Endodermal cell (in vitro differentiated cells): ENCODE measurements around the gene AIG1. TPM values are rescaled to one million over a fixed set of nuclear protein-coding genes. Genes with fewer than 3 reads are reported as not detected.
"Not testable (repeated sequence)": the region's sequence is repeated elsewhere in the genome, so short reads cannot be mapped to it uniquely, and the experiment has no call there.

Source experiments
- DNase-seq: peaks from one replicate; pipeline ENCODE4 v3.0.0-alpha.2; 2017
- H3K27ac ChIP-seq: 2 replicates; pipeline ENCODE4 v1.5.1; 2013; ENCODE audit warnings: mild to moderate bottlenecking, low read depth, low read length, moderate library complexity
- H3K27me3 ChIP-seq: 2 replicates; pipeline ENCODE4 v1.6.1; 2013; ENCODE audit warnings: mild to moderate bottlenecking, low read length, moderate library complexity; ENCODE audit not compliant: insufficient read depth, control insufficient read depth, poor library complexity, severe bottlenecking
- H3K36me3 ChIP-seq: 2 replicates; pipeline ENCODE4 v1.7.0; 2013; ENCODE audit warnings: mild to moderate bottlenecking, low read length, moderate library complexity; ENCODE audit not compliant: control insufficient read depth, insufficient read depth
- H3K4me1 ChIP-seq: one replicate; pipeline ENCODE4 v1.7.0; 2013; ENCODE audit warnings: low read length; ENCODE audit not compliant: control insufficient read depth, insufficient read depth
- H3K4me3 ChIP-seq: 2 replicates; pipeline ENCODE4 v1.5.1; 2013; ENCODE audit warnings: mild to moderate bottlenecking, low read length, moderate library complexity
- H3K9ac ChIP-seq: 2 replicates; pipeline ENCODE4 v1.6.1; 2013; ENCODE audit warnings: mild to moderate bottlenecking, low read length, moderate library complexity; ENCODE audit not compliant: poor library complexity, severe bottlenecking; ENCODE audit errors: extremely low read depth
- H3K9me3 ChIP-seq: 2 replicates; pipeline ENCODE4 v1.6.1; 2013; ENCODE audit warnings: mild to moderate bottlenecking, low read length, moderate library complexity; ENCODE audit not compliant: control insufficient read depth
- H3K27ac Mint-ChIP-seq: 2 replicates; pipeline ENCODE4 v1.8.0; 2020; ENCODE audit warnings: mixed read lengths
- H3K27me3 Mint-ChIP-seq: 2 replicates; pipeline ENCODE4 v1.8.0; 2021; ENCODE audit warnings: mild to moderate bottlenecking, mixed read lengths; ENCODE audit not compliant: insufficient read depth
- H3K36me3 Mint-ChIP-seq: 2 replicates; pipeline ENCODE4 v1.8.0; 2020; ENCODE audit warnings: low read depth, mixed read lengths
- H3K4me1 Mint-ChIP-seq: 2 replicates; pipeline ENCODE4 v1.8.0; 2020; ENCODE audit warnings: mixed read lengths
- H3K4me3 Mint-ChIP-seq: 2 replicates; pipeline ENCODE4 v1.8.0; 2020; ENCODE audit warnings: mild to moderate bottlenecking, moderate library complexity, mixed read lengths
- H3K9me3 Mint-ChIP-seq: 2 replicates; pipeline ENCODE4 v1.8.0; 2020; ENCODE audit warnings: mild to moderate bottlenecking, mixed read lengths
- CTCF ChIP-seq: fragments of 200-600 bp; sonication (generic); conservative IDR thresholded peaks from 2 replicates; pipeline ENCODE4 v1.5.0; 2021; ENCODE audit warnings: antibody characterized with exemption, mild to moderate bottlenecking
- WGBS, 2 experiments: methylation state at CpG; one replicate each; pipeline versions ENCODE4 v1.1.5 to v1.1.7; 2013; ENCODE audit warnings: missing lambda C conversion rate in 2 of 2, mixed read lengths in 1 of 2; ENCODE audit not compliant: insufficient coverage in 1 of 2, insufficient read length in 1 of 2; 5-methylcytosine and 5-hydroxymethylcytosine counted together
- total RNA-seq, 2 donors: library from RNA; stranded (reverse); fragmentation: NEBNext Ultra II Directional in 1 of 2; extraction: Animal tissue kit (Norgen Biotek cat#: 25700) in 1 of 2; gene quantifications; 2 replicates in 1 of 2; 3 replicates in 1 of 2; pipeline ENCODE4 v1.2.1, GENCODE V29; 2021

Gene AIG1
- total RNA-seq, 2 donors from 2014 or later = 23.0 to 25.2 TPM

- no peaks in the 10 kb centered on the region for H3K36me3 Mint-ChIP-seq
Observed at GRCh38 chr6:143039548-143039947, 21.1 kb upstream of the AIG1 start.

GRCh38 chr6:143040018-143040417 lies 20.7 kb upstream of the AIG1 start:
- Mint-ChIP-seq H3K9me3 (peaks cover 4% of the 10 kb centered on the region), H3K27me3 (no peaks in the 10 kb centered on the region), H3K27ac (no peak overlapping the region), H3K4me3 (no peak overlapping the region), H3K4me1 (peaks cover 3% of the 10 kb centered on the region), H3K36me3 (no peaks in the 10 kb centered on the region)
- H3K9me3 ChIP-seq = no peaks in the 10 kb centered on the region
- H3K4me3 ChIP-seq = no peak overlapping the region
- WGBS, 2 experiments = 86 to 100% methylated on average over 2 of the region's 2 CpGs
- no peak for TF ChIP-seq CTCF
- H3K36me3 ChIP-seq = no peaks in the 10 kb centered on the region
- no peak overlapping the region for H3K27ac ChIP-seq
- H3K27me3 ChIP-seq = no peaks in the 10 kb centered on the region
- H3K9ac ChIP-seq = no peak overlapping the region
- DNase-seq = no peak
- H3K4me1 ChIP-seq = peaks cover 2% of the 10 kb centered on the region

More at GRCh38 chr6:143039548-143039947, 21.1 kb upstream of the AIG1 start:
- Histone ChIP-seq H3K4me3 (no peak overlapping the region), H3K36me3 (no peaks in the 10 kb centered on the region), H3K9me3 (no peaks in the 10 kb centered on the region), H3K27me3 (no peaks in the 10 kb centered on the region), H3K27ac (no peak overlapping the region), H3K9ac (no peak overlapping the region), H3K4me1 (peaks cover 2% of the 10 kb centered on the region)
- Mint-ChIP-seq H3K4me3 (no peak overlapping the region), H3K9me3 (no peaks in the 10 kb centered on the region), H3K27ac (no peak overlapping the region), H3K4me1 (peaks cover 3% of the 10 kb centered on the region), H3K27me3 (peaks cover under 1% of the 10 kb centered on the region)
- no peak for TF ChIP-seq CTCF
- 91 to 100% methylated on average over 3 to 4 of the region's 4 CpGs for WGBS, 2 experiments
- DNase-seq = no peak

- 98% methylated on average over 4 of the region's 4 CpGs; no CpG with 5 or more reads in 1 of the 2 experiments for WGBS, 2 experiments
Observed at GRCh38 chr6:143044345-143044744, 16.3 kb upstream of the AIG1 start.

GRCh38 chr6:143049611-143050010 lies 11.1 kb upstream of the AIG1 start:
- H3K4me1 Mint-ChIP-seq = peaks cover 7% of the 10 kb centered on the region
- no peak for DNase-seq
- H3K9me3 Mint-ChIP-seq = peaks cover 14% of the 10 kb centered on the region
- no peaks in the 10 kb centered on the region for H3K4me1 ChIP-seq
- H3K27me3 ChIP-seq = no peaks in the 10 kb centered on the region
- no peak for TF ChIP-seq CTCF
- no peak overlapping the region for H3K27ac Mint-ChIP-seq
- no peaks in the 10 kb centered on the region for H3K36me3 Mint-ChIP-seq
- no peak overlapping the region for H3K9ac ChIP-seq
- 86 to 93% methylated on average over 3 to 10 of the region's 10 CpGs for WGBS, 2 experiments
- H3K4me3 Mint-ChIP-seq = no peak overlapping the region
- H3K36me3 ChIP-seq = no peaks in the 10 kb centered on the region
- H3K4me3 ChIP-seq = no peak overlapping the region
- no peaks in the 10 kb centered on the region for H3K27me3 Mint-ChIP-seq
- no peaks in the 10 kb centered on the region for H3K9me3 ChIP-seq
- H3K27ac ChIP-seq = no peak overlapping the region

More at GRCh38 chr6:143044345-143044744, 16.3 kb upstream of the AIG1 start:
- H3K4me1 ChIP-seq, H3K27me3 ChIP-seq, H3K27ac Mint-ChIP-seq, H3K27me3 Mint-ChIP-seq, H3K4me3 Mint-ChIP-seq, H3K27ac ChIP-seq, H3K36me3 ChIP-seq, H3K9ac ChIP-seq, DNase-seq, H3K36me3 Mint-ChIP-seq, H3K4me1 Mint-ChIP-seq, H3K4me3 ChIP-seq, H3K9me3 ChIP-seq: not testable (repeated sequence)
- H3K9me3 Mint-ChIP-seq = peaks cover 11% of the 10 kb centered on the region
